SU-DHL-6 (cell line): ENCODE results near the gene MFSD11.

Experiments used
- H2AFZ ChIP-seq: fragments of 200-600 bp; sonication (generic); 2 replicates; pipeline ENCODE4 v1.6.1; 2014; ENCODE audit warnings: low read depth, mild to moderate bottlenecking, moderate library complexity, mixed read lengths, antibody characterized with exemption, low read length; ENCODE audit not compliant: severe bottlenecking
- H3F3A ChIP-seq: fragments of 200-600 bp; shearing (Covaris generic); 2 replicates; pipeline ENCODE4 v1.6.0; 2016; ENCODE audit warnings: antibody characterized with exemption, mild to moderate bottlenecking; ENCODE audit not compliant: insufficient read depth
- H3K27ac ChIP-seq: fragments of 200-600 bp; sonication (generic); 2 replicates; pipeline ENCODE4 v1.5.1; 2016; ENCODE audit warnings: low read depth, mild to moderate bottlenecking, low read length, moderate library complexity, mixed read lengths
- H3K27me3 ChIP-seq: fragments of 200-600 bp; sonication (generic), shearing (Covaris generic); 2 replicates; pipeline ENCODE4 v1.6.0; 2014; ENCODE audit warnings: mild to moderate bottlenecking, low read length
- H3K36me3 ChIP-seq: fragments of 200-600 bp; sonication (generic); 2 replicates; pipeline ENCODE4 v1.6.1; 2014; ENCODE audit warnings: mild to moderate bottlenecking, low read length, mixed read lengths
- H3K4me2 ChIP-seq: fragments of 300-600, 200-600 bp; shearing (Covaris generic), sonication (generic); 2 replicates; pipeline ENCODE4 v1.6.0; 2014; ENCODE audit warnings: low read length, low read depth, mild to moderate bottlenecking; ENCODE audit not compliant: poor library complexity, severe bottlenecking
- H3K4me3 ChIP-seq: fragments of 200-600 bp; sonication (generic); 2 replicates; pipeline ENCODE4 v1.5.1; 2014; ENCODE audit warnings: antibody characterized with exemption, low read length, mild to moderate bottlenecking, mixed read lengths; ENCODE audit not compliant: insufficient read depth, poor library complexity, severe bottlenecking
- H3K79me2 ChIP-seq: fragments of 200-600 bp; sonication (generic); 2 replicates; pipeline ENCODE4 v1.6.1; 2014; ENCODE audit warnings: mild to moderate bottlenecking, low read length, moderate library complexity; ENCODE audit not compliant: insufficient read depth
- H3K9ac ChIP-seq: fragments of 200-600 bp; sonication (generic); 2 replicates; pipeline ENCODE4 v1.7.0; 2014; ENCODE audit warnings: mild to moderate bottlenecking, low read length
- H3K9me2 ChIP-seq: fragments of 200-600 bp; sonication (generic); replicated peaks from 2 replicates; pipeline ENCODE4 v1.6.1; 2014; ENCODE audit warnings: low read length; ENCODE audit not compliant: insufficient read depth
- H3K9me3 ChIP-seq: fragments of 200-600 bp; sonication (generic); 2 replicates; pipeline ENCODE4 v1.6.1; 2014; ENCODE audit warnings: low read length, mixed read lengths; ENCODE audit not compliant: insufficient read depth
- H4K20me1 ChIP-seq: fragments of 200-600 bp; sonication (generic); 2 replicates; pipeline ENCODE4 v1.6.1; 2014; ENCODE audit warnings: low read depth, mild to moderate bottlenecking, antibody characterized with exemption, low read length, moderate library complexity, mixed read lengths
- EZH2phosphoT487 ChIP-seq: fragments of 200-600 bp; sonication (generic), shearing (Covaris generic); conservative IDR thresholded peaks from 2 replicates; pipeline ENCODE4 v1.6.1; 2018; ENCODE audit warnings: mild to moderate bottlenecking, antibody characterized with exemption, low read length, moderate library complexity, mixed read lengths
- TF ChIP-seq, protein P1 (sequence below): fragments of 200-600 bp; sonication (generic); IDR thresholded peaks from one replicate; pipeline ENCODE4 v1.5.1; 2017; ENCODE audit warnings: antibody characterized with exemption, mild to moderate bottlenecking, low read length, moderate library complexity; ENCODE audit not compliant: insufficient read depth, poor library complexity, severe bottlenecking

The MFSD11 gene

DNA sequence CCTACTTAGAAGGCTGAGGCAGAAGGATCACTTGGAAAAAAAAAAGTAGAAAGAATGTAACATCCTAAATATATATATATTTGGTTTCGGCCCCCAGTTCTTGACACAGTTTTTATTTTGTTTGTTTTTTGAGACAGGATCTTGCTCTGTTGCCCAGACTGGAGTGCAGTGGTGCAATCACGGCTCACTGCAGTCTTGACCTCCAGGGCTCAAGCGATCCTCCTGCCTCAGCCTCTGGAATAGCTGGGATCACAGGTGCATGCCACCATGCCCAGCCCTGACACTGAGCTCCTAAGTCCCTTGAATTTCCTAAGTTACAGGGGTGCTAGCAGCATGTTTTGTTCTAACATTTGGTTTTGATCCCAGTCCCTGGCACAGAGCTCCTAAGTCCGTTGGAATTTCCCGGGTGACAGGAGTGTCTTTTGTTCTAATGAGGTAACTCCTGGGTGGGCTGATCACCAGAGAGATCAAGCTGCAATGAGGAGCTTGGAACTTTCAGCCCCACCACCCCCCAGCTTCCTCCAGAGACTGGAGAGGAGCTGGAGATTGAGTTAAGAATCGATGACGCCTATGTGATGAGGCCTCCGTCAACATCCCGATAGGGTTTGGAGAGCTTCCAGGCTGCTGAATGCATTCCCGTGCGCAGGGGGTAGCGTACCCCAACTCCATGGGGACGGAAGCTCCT lies 47.2 kb upstream of the MFSD11 start:
- TF ChIP-seq EZH2phosphoT487 = no peak
- TF ChIP-seq, protein P1, sequence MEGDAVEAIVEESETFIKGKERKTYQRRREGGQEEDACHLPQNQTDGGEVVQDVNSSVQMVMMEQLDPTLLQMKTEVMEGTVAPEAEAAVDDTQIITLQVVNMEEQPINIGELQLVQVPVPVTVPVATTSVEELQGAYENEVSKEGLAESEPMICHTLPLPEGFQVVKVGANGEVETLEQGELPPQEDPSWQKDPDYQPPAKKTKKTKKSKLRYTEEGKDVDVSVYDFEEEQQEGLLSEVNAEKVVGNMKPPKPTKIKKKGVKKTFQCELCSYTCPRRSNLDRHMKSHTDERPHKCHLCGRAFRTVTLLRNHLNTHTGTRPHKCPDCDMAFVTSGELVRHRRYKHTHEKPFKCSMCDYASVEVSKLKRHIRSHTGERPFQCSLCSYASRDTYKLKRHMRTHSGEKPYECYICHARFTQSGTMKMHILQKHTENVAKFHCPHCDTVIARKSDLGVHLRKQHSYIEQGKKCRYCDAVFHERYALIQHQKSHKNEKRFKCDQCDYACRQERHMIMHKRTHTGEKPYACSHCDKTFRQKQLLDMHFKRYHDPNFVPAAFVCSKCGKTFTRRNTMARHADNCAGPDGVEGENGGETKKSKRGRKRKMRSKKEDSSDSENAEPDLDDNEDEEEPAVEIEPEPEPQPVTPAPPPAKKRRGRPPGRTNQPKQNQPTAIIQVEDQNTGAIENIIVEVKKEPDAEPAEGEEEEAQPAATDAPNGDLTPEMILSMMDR = no peak
- no peak overlapping the region for H3K27ac ChIP-seq
- H3F3A ChIP-seq = no peaks in the 10 kb centered on the region
- no peak overlapping the region for H2AFZ ChIP-seq
- H3K4me3 ChIP-seq = no peak overlapping the region
- no peaks in the 10 kb centered on the region for H3K27me3 ChIP-seq
- no peaks in the 10 kb centered on the region for H3K79me2 ChIP-seq
- H3K4me2 ChIP-seq = no peak overlapping the region
- no peaks in the 10 kb centered on the region for H3K9me3 ChIP-seq
- no peaks in the 10 kb centered on the region for H4K20me1 ChIP-seq
- H3K9ac ChIP-seq = no peak overlapping the region
- H3K36me3 ChIP-seq = no peaks in the 10 kb centered on the region
- no peaks in the 10 kb centered on the region for H3K9me2 ChIP-seq

DNA sequence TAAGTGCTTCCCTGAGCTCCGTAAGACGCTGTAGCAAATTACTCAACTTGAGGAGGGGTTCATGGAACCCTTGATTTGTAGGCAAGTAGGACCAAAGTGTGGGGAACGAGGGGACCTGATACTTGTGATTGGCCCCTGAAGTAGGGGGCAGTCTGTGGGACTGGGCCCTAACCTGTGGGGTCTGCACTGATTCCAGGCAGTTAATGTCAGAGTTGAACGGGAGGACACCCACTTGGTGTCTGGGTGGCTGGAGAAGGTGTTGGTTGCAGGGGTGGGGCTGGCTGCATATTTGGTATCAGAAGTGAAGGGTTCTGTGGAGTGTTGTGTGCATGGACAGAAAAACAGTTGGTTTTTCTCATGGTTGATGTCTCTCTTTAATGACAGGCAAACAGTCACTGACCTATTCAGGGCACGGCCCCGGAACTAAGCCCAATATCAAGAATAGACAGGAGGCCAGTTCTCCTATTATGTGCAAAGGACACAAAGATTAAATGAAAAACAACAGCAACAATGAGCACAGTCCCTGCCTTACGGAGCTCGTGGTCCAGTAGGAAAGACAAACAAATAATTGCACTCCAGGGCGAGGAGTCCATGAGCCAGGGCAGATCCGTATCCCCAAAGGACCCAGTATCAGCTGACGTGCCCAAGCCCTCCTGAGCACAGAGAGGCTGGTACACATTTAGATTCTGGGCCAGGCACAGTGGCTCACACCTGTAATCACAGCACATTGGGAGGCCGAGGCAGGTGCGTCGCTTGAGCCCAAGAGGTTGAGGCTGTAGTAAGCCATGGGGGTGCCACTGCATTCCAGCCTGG lies 46.3 kb upstream of the MFSD11 start:
- H3K4me3 ChIP-seq = no peak overlapping the region
- no peak overlapping the region for H2AFZ ChIP-seq
- H3K36me3 ChIP-seq = no peaks in the 10 kb centered on the region
- H3K79me2 ChIP-seq = no peaks in the 10 kb centered on the region
- H3K4me2 ChIP-seq = no peak overlapping the region
- no peaks in the 10 kb centered on the region for H3F3A ChIP-seq
- H3K27me3 ChIP-seq = no peaks in the 10 kb centered on the region
- no peak overlapping the region for H3K27ac ChIP-seq
- no peaks in the 10 kb centered on the region for H3K9me2 ChIP-seq
- no peaks in the 10 kb centered on the region for H3K9me3 ChIP-seq
- no peak overlapping the region for H3K9ac ChIP-seq
- H4K20me1 ChIP-seq = no peaks in the 10 kb centered on the region
- TF ChIP-seq, protein P1 = no peak
- no peak for TF ChIP-seq EZH2phosphoT487

GRCh38 chr17:76695059-76695831 lies 42.7 kb upstream of the MFSD11 start:
- Histone ChIP-seq H3F3A (no peaks in the 10 kb centered on the region), H3K9ac (no peak overlapping the region), H3K9me3 (no peaks in the 10 kb centered on the region), H3K4me3 (no peak overlapping the region), H3K9me2 (no peaks in the 10 kb centered on the region), H3K4me2 (no peak overlapping the region), H4K20me1 (no peaks in the 10 kb centered on the region), H3K27me3 (no peaks in the 10 kb centered on the region), H2AFZ (no peak overlapping the region), H3K79me2 (no peaks in the 10 kb centered on the region), H3K36me3 (no peaks in the 10 kb centered on the region), H3K27ac (no peak overlapping the region)
- TF ChIP-seq, protein P1 = no peak
- TF ChIP-seq EZH2phosphoT487 = no peak
